ENCODE data around the gene OTUD7B. TPM values are rescaled to one million over a fixed set of nuclear protein-coding genes. Genes with fewer than 3 reads are reported as not detected.

Gene OTUD7B
- total RNA-seq, 2 donors from 2014 or later: 5.9 to 10.5 TPM

GRCh38 chr1:150018165-150018564, 7.6 kb upstream of the OTUD7B start:
- no peaks in the 10 kb centered on the region for H3K36me3 Mint-ChIP-seq (ENCODE audit: low read depth)
- DNase-seq: no peak
- peaks cover 16% of the 10 kb centered on the region for H3K27me3 Mint-ChIP-seq
- ATAC-seq: no peak
- peaks cover 3% of the 10 kb centered on the region for H3K4me1 Mint-ChIP-seq
- H3K4me3 Mint-ChIP-seq: no peak overlapping the region
- no peak overlapping the region for H3K27ac Mint-ChIP-seq
- no peaks in the 10 kb centered on the region for H3K9me3 ChIP-seq (ENCODE audit: control insufficient read depth, low read length, poor library complexity, severe bottlenecking)

GRCh38 chr1:150017206-150017750, 6.8 kb upstream of the OTUD7B start:
- DNase-seq (no peak), ATAC-seq (no peak)
- no peaks in the 10 kb centered on the region for H3K9me3 ChIP-seq (ENCODE audit: control insufficient read depth, low read length, poor library complexity, severe bottlenecking)
- H3K27me3 Mint-ChIP-seq: peaks cover 7% of the 10 kb centered on the region
- no peak overlapping the region for H3K27ac Mint-ChIP-seq
- H3K36me3 Mint-ChIP-seq (ENCODE audit: low read depth): no peaks in the 10 kb centered on the region
- peaks cover 3% of the 10 kb centered on the region for H3K4me1 Mint-ChIP-seq
- H3K4me3 Mint-ChIP-seq: no peak overlapping the region

GRCh38 chr1:150015651-150016131, 5.2 kb upstream of the OTUD7B start:
- peaks cover 4% of the 10 kb centered on the region for H3K4me1 Mint-ChIP-seq
- no peak overlapping the region for H3K4me3 Mint-ChIP-seq
- DNase-seq (no peak), ATAC-seq (no peak)
- H3K27ac Mint-ChIP-seq: no peak overlapping the region
- no peaks in the 10 kb centered on the region for H3K36me3 Mint-ChIP-seq (ENCODE audit: low read depth)
- no peaks in the 10 kb centered on the region for H3K9me3 ChIP-seq (ENCODE audit: control insufficient read depth, low read length, poor library complexity, severe bottlenecking)
- peaks cover 7% of the 10 kb centered on the region for H3K27me3 Mint-ChIP-seq

- Mint-ChIP-seq H3K4me1 (peaks cover 26% of the 10 kb centered on the region), H3K4me3 (no peak overlapping the region), H3K27me3 (no peaks in the 10 kb centered on the region), H3K27ac (no peak overlapping the region), H3K36me3 (ENCODE audit: low read depth) (peaks cover 5% of the 10 kb centered on the region)
- H3K9me3 ChIP-seq (ENCODE audit: control insufficient read depth, low read length, poor library complexity, severe bottlenecking): no peaks in the 10 kb centered on the region
- ATAC-seq (no peak), DNase-seq (no peak)
Measured at GRCh38 chr1:150012611-150013010, 2.1 kb upstream of the OTUD7B start.

GRCh38 chr1:150009604-150010392, 728 bp downstream of the OTUD7B start:
- ATAC-seq: peak; percentile 56
- Mint-ChIP-seq H3K27me3 (no peaks in the 10 kb centered on the region), H3K4me1 (peaks cover 33% of the 10 kb centered on the region), H3K27ac (peak overlapping the region; percentile 98), H3K36me3 (ENCODE audit: low read depth) (peaks cover 7% of the 10 kb centered on the region), H3K4me3 (peak overlapping the region; percentile 100)
- no peaks in the 10 kb centered on the region for H3K9me3 ChIP-seq (ENCODE audit: control insufficient read depth, low read length, poor library complexity, severe bottlenecking)
- peak in 1 of 3 donors; percentile 10 for DNase-seq

GRCh38 chr1:150008699-150009098, 1.8 kb downstream of the OTUD7B start:
- peaks cover 11% of the 10 kb centered on the region for H3K36me3 Mint-ChIP-seq (ENCODE audit: low read depth)
- peak overlapping the region; percentile 100 for H3K4me3 Mint-ChIP-seq
- no peaks in the 10 kb centered on the region for H3K27me3 Mint-ChIP-seq
- no peak for ATAC-seq
- no peaks in the 10 kb centered on the region for H3K9me3 ChIP-seq (ENCODE audit: control insufficient read depth, low read length, poor library complexity, severe bottlenecking)
- peaks cover 39% of the 10 kb centered on the region for H3K4me1 Mint-ChIP-seq
- no peak overlapping the region for H3K27ac Mint-ChIP-seq
- DNase-seq: no peak

GRCh38 chr1:150006881-150007421, 3.6 kb downstream of the OTUD7B start:
- H3K4me1 Mint-ChIP-seq: peaks cover 42% of the 10 kb centered on the region
- peaks cover 17% of the 10 kb centered on the region for H3K36me3 Mint-ChIP-seq (ENCODE audit: low read depth)
- no peak for ATAC-seq
- no peak for DNase-seq
- no peak overlapping the region for H3K27ac Mint-ChIP-seq
- H3K27me3 Mint-ChIP-seq: no peaks in the 10 kb centered on the region
- H3K9me3 ChIP-seq (ENCODE audit: control insufficient read depth, low read length, poor library complexity, severe bottlenecking): no peaks in the 10 kb centered on the region
- no peak overlapping the region for H3K4me3 Mint-ChIP-seq

- no peak overlapping the region for H3K27ac Mint-ChIP-seq
- peaks cover 38% of the 10 kb centered on the region for H3K4me1 Mint-ChIP-seq
- no peak overlapping the region for H3K4me3 Mint-ChIP-seq
- no peaks in the 10 kb centered on the region for H3K9me3 ChIP-seq (ENCODE audit: control insufficient read depth, low read length, poor library complexity, severe bottlenecking)
- DNase-seq (no peak), ATAC-seq (no peak)
- H3K27me3 Mint-ChIP-seq: no peaks in the 10 kb centered on the region
- peaks cover 17% of the 10 kb centered on the region for H3K36me3 Mint-ChIP-seq (ENCODE audit: low read depth)
Measured at GRCh38 chr1:150005606-150006005, 4.9 kb downstream of the OTUD7B start.

- Mint-ChIP-seq H3K27me3 (no peaks in the 10 kb centered on the region), H3K4me1 (peaks cover 26% of the 10 kb centered on the region), H3K27ac (peak overlapping the region; percentile 64), H3K4me3 (no peak overlapping the region), H3K36me3 (ENCODE audit: low read depth) (peaks cover 14% of the 10 kb centered on the region)
- no peak for DNase-seq
- H3K9me3 ChIP-seq (ENCODE audit: control insufficient read depth, low read length, poor library complexity, severe bottlenecking): no peaks in the 10 kb centered on the region
- ATAC-seq: no peak
Measured at GRCh38 chr1:150003801-150004200, 6.7 kb downstream of the OTUD7B start.

GRCh38 chr1:150002217-150002616, 8.3 kb downstream of the OTUD7B start:
- ATAC-seq: no peak
- no peaks in the 10 kb centered on the region for H3K9me3 ChIP-seq (ENCODE audit: control insufficient read depth, low read length, poor library complexity, severe bottlenecking)
- no peak for DNase-seq
- H3K27ac Mint-ChIP-seq: no peak overlapping the region
- no peaks in the 10 kb centered on the region for H3K27me3 Mint-ChIP-seq
- peaks cover 27% of the 10 kb centered on the region for H3K4me1 Mint-ChIP-seq
- no peak overlapping the region for H3K4me3 Mint-ChIP-seq
- peaks cover 14% of the 10 kb centered on the region for H3K36me3 Mint-ChIP-seq (ENCODE audit: low read depth)

GRCh38 chr1:150001415-150001814, 9.1 kb downstream of the OTUD7B start:
- no peak overlapping the region for H3K4me3 Mint-ChIP-seq
- H3K36me3 Mint-ChIP-seq (ENCODE audit: low read depth): peaks cover 12% of the 10 kb centered on the region
- DNase-seq (no peak), ATAC-seq (no peak)
- H3K4me1 Mint-ChIP-seq: peaks cover 22% of the 10 kb centered on the region
- no peak overlapping the region for H3K27ac Mint-ChIP-seq
- H3K27me3 Mint-ChIP-seq: no peaks in the 10 kb centered on the region
- H3K9me3 ChIP-seq (ENCODE audit: control insufficient read depth, low read length, poor library complexity, severe bottlenecking): no peaks in the 10 kb centered on the region

- Mint-ChIP-seq H3K27ac (no peak overlapping the region), H3K36me3 (ENCODE audit: low read depth) (peaks cover 2% of the 10 kb centered on the region), H3K4me1 (peaks cover 16% of the 10 kb centered on the region), H3K27me3 (no peaks in the 10 kb centered on the region), H3K4me3 (peak overlapping the region; percentile 43)
- DNase-seq (no peak), ATAC-seq (peak; percentile 56)
- no peaks in the 10 kb centered on the region for H3K9me3 ChIP-seq (ENCODE audit: control insufficient read depth, low read length, poor library complexity, severe bottlenecking)
Measured at GRCh38 chr1:149997585-149998262, 12.8 kb downstream of the OTUD7B start.

- ATAC-seq (no peak), DNase-seq (no peak)
- H3K9me3 ChIP-seq (ENCODE audit: control insufficient read depth, low read length, poor library complexity, severe bottlenecking): no peaks in the 10 kb centered on the region
- peaks cover 16% of the 10 kb centered on the region for H3K4me1 Mint-ChIP-seq
- H3K36me3 Mint-ChIP-seq (ENCODE audit: low read depth): peaks cover 2% of the 10 kb centered on the region
- H3K27me3 Mint-ChIP-seq: no peaks in the 10 kb centered on the region
- no peak overlapping the region for H3K27ac Mint-ChIP-seq
- no peak overlapping the region for H3K4me3 Mint-ChIP-seq
Measured at GRCh38 chr1:149995927-149996326, 14.6 kb downstream of the OTUD7B start.
